HG02610 (cell line): ENCODE results near the gene PAFAH1B2.
A peak's percentile ranks its signal among the peaks of the same experiment; 100 is the strongest.
"Not testable (repeated sequence)": the region's sequence is repeated elsewhere in the genome, so short reads cannot be mapped to it uniquely, and the experiment has no call there.

Source experiments
- ATAC-seq: cut with Tn5 transposase; IDR thresholded peaks from one replicate; pipeline ENCODE4 v1.9.1; 2021; ENCODE audit warnings: mild to moderate bottlenecking, moderate library complexity; ENCODE audit not compliant: unreplicated experiment

PAFAH1B2 gene

DNA sequence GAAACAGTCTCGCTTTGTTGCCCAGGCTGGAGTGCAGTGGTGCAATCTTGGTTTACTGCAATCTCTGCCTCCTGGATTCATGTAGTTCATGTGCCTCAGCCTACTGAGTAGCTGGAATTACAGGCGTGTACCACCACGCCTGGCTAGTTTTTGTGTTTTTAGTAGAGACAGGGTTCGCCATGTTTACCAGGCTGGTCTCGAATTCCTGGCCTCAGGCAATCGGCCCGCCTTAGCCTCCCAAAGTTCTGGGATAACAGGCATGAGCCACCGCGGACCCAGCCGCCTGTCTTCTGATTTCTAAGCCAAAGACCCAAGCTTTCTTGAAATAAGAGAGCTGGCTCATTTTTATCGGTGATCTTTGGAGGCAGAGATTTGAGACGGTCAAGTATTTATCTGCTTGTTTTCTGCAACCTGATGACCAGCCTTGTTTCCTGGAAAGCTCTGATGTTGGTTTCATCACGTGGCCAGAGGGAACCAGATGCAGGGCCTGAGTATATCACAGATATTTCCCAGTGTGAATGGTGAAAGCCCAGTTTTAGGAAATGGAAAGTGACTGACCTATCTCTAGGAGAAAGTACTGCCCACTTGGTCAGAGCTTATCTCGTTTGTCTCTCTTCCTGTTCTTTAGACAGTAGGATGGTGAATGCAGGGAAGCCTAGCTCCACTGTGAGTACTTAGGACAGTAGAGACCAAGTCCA lies 28.8 kb downstream of the PAFAH1B2 start:
- ATAC-seq: no peak

DNA sequence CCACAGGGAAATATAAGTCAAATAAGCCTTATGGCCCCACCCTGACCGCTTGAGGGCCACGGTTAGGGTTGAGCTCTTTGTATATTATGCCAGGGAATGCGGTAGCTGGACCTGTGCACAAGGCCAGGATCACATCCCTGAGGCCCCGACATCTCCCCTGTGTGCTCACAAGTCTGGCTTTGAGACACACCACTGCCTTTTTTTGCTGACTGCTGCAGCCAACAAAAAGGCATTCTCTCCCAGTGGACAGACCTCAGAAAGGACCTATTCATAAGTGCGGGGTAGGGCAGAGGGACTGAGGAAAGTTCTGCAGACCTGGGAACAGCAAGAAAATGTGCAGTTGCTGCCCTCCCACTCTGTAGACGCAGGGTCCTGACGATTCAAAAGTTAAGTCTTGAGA lies 31.0 kb downstream of the PAFAH1B2 start:
- no peak for ATAC-seq

DNA sequence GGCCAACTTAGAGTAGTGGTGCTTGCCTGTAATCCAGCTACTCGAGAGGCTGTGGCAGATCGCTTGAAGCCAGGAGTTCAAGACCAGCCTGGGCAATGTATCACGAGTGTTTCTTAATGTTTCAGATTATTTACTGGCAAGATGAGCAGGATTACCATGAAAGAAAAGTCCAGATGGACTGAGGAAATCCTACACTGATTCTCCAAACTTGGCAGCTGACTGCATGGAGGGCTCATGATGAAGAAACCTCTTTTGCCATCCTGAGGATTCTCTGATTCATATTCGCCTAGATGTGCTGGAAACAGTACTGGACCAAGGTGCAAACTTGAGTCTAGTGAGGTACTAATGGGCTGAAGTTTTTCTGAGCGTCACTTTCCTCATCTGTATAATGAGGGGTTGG lies 31.7 kb downstream of the PAFAH1B2 start:
- ATAC-seq: no peak

- ATAC-seq: no peak
These were observed 32.1 kb downstream of the PAFAH1B2 start for GRCh38 chr11:117176186-117176585.

GRCh38 chr11:117177534-117178209 lies 33.6 kb downstream of the PAFAH1B2 start:
- no peak for ATAC-seq

- peak; percentile 92 for ATAC-seq
These were observed 34.3 kb downstream of the PAFAH1B2 start, which contains the start of gene SIDT2 for GRCh38 chr11:117178210-117179034. TSS of gene SIDT2 (plus strand) at chr11:117178743. CDS start at chr11:117179264, 521 bp downstream.

DNA sequence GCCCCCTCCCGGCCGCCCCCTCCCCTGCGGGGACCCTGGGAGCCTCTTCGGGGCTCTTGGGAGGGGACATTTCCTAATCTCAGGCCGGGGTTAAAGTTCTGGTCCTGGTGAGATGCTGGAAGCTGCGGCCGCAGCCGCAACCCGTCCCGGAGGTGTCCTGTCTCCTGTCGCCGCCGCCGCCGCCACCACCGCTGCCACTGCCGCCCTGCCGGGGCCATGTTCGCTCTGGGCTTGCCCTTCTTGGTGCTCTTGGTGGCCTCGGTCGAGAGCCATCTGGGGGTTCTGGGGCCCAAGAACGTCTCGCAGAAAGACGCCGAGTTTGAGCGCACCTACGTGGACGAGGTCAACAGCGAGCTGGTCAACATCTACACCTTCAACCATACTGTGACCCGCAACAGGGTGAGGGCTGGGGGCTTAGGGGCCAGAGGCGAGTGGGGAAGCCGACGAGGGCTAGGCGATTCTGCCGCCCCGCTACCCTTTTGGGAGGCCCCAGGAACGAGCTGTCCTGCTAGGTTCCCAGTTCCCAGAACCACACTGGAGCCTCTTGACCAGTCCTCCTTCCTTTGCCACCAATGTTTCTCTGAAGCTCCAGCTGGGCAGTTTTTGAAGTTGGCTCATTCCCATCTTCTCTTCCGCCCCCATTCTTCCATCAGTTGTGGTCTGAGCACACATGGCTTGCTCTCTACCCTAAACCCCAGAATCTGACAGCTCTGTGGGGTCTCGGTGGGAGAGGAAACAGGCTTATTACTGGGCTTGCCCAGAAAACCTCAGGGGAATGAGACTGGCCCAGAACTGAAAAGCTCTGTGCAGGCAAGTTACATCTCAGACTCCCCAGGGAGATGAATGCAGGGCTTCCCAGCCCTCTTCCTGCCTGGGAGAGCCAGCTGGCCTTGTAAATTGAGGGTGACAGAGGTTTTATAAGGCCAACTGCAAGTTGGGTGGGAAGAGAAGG lies 35.2 kb downstream of the PAFAH1B2 start:
- ATAC-seq: no peak

GRCh38 chr11:117180020-117180419 lies 35.9 kb downstream of the PAFAH1B2 start:
- no peak for ATAC-seq

- no peak for ATAC-seq
These were observed 36.8 kb downstream of the PAFAH1B2 start for GRCh38 chr11:117180661-117181585.

- no peak for ATAC-seq
These were observed 37.8 kb downstream of the PAFAH1B2 start for GRCh38 chr11:117181586-117182550.

DNA sequence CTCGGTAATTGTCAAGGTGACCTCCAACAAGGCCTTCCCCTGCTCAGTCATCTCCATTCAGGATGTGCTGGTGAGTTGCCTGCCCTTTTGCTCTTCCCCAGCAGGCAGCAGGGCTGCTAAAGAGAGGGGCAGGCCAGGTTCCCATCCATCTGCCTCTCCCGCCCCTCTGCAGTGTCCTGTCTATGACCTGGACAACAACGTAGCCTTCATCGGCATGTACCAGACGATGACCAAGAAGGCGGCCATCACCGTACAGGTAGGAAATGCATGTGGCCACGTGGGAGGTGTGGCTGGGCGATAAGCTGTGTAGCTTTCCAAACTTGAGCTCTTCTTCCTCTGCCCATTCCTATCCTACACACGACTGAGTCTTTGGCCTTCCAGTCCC lies 38.5 kb downstream of the PAFAH1B2 start:
- ATAC-seq: no peak

GRCh38 chr11:117183178-117183577 lies 39.1 kb downstream of the PAFAH1B2 start:
- ATAC-seq: not testable (repeated sequence)

DNA sequence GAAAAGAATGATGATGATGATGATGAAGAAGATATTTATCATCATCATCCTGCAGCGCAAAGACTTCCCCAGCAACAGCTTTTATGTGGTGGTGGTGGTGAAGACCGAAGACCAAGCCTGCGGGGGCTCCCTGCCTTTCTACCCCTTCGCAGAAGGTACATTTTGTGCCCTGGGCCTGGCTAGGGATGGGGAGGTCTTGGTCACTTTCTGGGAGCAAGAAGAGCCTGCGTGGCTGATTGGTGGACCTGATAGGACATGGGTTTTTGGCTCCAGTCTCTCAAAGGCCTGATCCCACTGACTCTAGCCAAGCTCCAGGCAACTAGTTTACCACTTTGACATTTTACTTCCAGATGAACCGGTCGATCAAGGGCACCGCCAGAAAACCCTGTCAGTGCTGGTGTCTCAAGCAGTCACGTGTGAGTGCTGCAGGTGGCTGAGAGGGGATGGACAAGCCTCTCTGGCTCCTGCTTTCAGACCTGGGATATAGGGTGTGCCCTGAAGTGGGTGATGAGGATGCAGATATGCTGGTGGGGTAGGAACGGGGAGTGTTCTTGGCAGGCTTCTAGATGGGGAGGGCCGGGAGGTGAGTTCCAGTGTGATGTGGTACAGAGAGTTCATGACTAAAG lies 39.8 kb downstream of the PAFAH1B2 start:
- ATAC-seq: no peak

DNA sequence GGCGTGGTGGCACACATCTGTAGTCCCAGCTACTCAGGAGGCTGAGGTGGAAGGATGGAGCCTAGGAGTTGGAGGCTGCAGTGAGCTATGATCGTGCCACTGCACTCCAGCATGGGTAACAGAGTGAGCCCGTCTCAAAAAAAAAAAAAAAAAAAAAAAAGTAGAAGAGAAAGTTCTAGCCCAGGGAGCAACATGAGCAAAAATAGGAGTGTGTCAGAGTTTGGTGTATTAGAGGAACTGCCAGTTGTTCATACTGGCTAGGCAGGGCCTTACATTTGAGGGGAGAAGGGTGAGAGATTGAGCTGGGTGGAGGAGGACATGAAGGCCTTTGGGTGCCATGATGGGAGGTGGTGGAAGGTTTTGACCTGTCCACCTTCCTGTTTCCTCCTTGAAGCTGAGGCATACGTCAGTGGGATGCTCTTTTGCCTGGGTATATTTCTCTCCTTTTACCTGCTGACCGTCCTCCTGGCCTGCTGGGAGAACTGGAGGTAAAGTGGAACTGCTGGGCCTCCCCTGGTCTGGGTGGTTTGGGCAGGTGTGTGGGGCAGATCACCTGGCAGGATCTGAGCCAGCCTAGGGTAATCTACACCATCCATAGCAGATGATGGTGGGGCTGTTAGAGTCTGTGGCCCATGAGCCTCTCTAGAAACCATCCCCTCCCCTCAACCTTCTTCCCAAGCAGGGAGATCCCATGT lies 41.8 kb downstream of the PAFAH1B2 start:
- no peak for ATAC-seq

GRCh38 chr11:117186431-117186761 lies 42.3 kb downstream of the PAFAH1B2 start:
- no peak for ATAC-seq

DNA sequence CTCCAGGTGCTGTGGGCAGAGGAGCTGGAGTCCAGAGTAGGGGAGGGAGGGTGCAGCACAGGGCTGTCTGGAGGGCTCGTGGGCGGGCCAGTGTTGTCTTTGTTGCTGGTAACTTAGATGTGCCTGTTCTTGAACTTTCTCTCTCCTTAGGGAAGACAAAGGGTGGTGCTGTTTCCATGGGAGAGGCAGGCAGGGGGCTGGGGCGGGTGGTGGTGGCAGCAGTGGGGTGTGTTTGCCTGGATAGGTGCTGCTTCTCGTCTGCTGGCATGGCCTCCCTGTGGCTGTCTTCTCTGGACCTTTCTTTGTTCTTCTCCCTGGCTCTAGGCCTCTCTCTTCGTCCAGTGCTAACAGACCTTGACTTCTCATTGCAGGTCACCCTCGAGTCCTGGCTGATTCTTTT lies 42.9 kb downstream of the PAFAH1B2 start:
- no peak for ATAC-seq

DNA sequence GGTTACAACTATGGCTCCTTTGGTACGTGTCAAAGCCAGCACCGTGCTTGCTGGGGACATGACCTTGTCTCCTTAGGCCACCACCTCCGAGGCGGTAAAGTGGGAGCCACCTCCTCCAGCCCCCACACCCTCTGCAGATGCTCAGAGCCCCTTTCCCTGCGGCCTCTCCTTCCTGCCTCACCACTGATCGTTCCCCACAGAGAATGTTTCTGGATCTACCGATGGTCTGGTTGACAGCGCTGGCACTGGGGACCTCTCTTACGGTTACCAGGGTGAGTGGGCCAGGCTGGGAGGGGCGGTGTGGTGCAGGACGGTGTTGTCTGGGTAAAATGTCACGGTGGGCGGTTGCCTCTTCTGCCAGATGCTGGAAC lies 43.3 kb downstream of the PAFAH1B2 start:
- ATAC-seq: no peak
